Effector CD8-positive, alpha-beta T cell (primary cell): ENCODE data around the gene PPM1F.

Source experiments
- DNase-seq: peaks from one replicate; lab custom pipeline; 2025; lab: John Stamatoyannopoulos, UW

The PPM1F gene

DNA sequence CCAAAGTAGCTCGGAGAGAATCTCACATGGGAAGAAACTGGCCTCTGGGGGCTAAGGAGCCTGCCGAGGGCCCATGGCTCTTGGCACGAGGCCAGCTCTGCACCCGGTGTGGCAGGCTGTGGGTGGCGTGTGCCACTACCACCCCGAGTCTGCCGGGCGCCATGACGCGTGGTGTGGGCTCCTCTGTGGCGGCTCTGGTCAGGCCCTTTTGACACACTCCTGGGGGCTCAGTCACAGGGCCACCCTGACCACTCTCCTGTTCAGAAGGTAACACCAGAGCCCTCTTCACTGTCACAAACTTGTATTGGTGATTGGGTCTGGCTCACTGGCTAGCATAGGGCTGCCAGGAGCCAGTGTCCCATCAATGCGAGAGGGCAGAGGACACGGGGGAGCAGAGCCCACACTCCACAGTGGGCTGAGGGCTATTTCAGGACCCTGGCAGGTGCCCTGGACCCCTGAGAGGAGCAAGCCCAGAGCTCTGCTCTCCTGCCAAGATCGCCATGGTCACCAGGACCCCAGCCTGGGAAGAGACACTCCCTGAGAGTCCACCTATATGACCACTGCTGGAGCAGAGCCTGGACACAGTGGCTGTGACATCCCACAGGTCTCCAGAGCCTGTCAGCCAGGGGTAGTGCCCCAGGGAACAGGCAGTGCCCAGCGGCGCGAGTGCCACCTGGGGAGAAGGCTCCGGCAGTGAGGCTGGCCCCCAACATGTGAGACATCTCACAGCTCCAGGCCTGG is 8.6 kb upstream of the PPM1F start:
- DNase-seq = no peak

DNA sequence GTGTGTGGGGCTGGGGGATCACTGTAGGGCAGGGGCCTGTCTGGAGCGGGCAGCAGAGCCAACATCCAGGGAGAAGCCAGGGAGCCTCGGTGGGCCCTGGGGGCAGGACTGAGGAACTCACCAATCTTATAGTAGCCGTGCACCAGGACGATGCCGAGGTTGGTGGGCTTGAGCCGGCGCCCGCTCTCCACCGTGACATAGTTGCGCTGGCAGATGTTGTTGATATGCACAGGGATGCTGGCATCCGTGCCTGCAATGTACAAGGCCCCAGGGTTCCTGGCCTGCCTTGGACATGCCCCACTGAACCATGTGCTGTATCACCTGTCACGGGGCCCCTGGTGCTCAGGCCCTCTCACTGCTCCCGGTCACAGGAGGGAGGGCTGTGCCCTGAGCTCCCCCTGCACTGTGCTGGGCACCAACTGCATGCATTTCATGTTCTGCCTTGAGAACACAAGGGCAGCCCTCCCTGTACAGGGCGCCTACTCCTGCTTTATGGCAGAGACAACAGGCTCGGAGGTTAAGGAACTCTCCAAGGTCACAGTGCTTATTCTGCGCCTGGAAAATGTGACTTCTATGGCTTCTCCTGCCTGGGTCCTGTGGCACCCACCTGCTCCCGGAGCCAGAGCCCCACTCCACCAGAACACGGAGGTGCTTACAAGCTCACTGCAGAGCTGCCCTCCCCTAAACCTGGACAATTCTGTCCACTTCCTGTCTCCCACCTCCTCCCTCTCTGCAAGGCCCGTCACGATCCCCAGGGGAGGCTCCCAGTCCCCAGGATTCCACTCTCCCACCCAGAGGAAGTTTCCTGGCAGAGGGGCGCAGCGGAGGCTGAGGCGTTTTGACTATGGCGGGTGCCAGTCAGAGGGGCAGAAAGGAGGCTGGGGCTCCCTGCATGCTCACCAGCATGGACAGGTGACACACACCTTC is 7.8 kb upstream of the PPM1F start:
- no peak for DNase-seq

GRCh38 chr22:21959274-21960074 is 6.8 kb upstream of the PPM1F start:
- DNase-seq = no peak

- no peak for DNase-seq
These were observed 6.0 kb upstream of the PPM1F start for GRCh38 chr22:21958360-21959273.

DNA sequence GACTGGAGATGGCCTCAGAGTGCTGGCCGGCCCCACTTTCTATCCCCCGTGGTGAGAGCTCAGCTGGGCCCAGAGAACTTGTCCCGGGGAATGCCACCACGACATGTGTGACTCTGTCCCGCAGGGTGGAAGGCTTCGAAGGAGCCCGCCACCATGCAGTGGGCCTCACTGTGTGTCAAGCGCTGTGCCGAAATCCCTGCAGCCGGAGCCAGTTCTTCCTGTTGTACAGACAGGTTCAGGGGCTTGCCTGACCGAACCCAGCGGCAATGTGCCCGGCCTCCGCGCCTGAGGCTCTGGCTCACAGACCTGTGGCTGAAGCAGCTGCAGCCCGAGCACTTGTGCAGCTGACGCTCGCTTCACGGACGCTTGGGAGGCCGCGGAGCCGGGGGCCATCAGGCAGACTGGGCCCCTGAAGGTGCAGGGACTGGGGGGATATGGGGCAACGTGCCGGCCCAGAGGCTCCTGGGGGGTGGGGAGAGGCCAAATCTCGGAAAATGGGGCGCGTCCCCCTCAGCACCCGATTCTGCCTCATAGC is 650 bp downstream of the PPM1F start:
- no peak for DNase-seq

DNA sequence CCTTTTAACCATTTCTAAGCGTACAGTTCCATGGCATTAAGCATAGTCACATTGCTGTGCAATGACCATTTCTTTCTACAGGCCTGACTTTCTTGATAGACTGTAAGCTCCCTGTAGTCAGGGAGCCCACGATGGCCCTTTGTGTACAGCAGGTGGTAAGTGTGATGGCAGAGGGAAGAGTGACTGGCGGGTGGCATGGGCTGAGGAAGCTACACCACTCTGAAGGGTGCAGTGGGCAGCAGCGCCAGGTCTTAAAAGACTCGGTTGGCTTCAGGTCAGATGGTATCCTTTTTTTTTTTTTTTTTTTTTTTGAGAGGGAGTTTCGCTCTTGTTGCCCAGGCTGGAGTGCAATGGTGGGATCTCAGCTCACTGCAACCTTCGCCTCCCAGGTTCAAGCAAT is 1.6 kb downstream of the PPM1F start:
- DNase-seq = no peak

GRCh38 chr22:21949948-21950347 is 2.7 kb downstream of the PPM1F start:
- no peak for DNase-seq

- no peak for DNase-seq
These were observed 3.1 kb downstream of the PPM1F start for GRCh38 chr22:21949569-21949918.

DNA sequence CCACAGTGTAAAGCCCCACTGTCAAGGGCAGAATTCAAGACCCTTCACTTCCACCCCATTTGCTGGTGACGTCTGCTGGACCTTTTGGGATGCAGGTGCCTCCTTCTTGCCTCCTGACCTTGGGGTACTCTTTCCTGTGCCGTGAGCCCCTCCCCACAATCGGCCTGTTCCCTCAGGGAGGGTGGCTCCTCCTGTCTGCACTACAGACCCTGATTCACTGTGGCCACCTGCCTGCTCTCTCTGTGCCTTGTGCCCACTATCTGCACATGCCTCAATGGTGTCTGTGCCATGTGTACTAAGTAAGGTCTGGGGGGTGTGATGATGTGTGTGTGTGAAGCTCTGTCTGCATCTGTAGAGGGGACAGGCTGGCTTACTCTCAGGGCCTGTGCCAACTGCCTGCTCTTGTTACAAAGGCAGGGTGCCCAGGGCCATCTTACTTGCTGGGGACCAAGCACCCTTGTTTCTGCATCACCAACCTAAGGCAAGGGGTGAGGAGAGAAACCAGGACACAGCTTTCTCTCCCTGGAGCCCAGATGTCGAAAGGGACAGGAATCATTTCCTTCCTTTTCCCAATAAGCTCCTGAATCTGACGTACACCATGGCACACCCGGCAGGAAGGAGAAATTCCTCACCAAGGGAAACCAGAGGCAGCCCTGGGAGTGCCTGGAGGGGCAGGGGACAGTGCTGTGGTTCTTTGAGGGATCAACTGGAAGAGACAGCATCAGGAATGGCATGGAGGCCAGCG is 3.7 kb downstream of the PPM1F start:
- no peak for DNase-seq

GRCh38 chr22:21948390-21948789 is 4.3 kb downstream of the PPM1F start:
- no peak for DNase-seq

DNA sequence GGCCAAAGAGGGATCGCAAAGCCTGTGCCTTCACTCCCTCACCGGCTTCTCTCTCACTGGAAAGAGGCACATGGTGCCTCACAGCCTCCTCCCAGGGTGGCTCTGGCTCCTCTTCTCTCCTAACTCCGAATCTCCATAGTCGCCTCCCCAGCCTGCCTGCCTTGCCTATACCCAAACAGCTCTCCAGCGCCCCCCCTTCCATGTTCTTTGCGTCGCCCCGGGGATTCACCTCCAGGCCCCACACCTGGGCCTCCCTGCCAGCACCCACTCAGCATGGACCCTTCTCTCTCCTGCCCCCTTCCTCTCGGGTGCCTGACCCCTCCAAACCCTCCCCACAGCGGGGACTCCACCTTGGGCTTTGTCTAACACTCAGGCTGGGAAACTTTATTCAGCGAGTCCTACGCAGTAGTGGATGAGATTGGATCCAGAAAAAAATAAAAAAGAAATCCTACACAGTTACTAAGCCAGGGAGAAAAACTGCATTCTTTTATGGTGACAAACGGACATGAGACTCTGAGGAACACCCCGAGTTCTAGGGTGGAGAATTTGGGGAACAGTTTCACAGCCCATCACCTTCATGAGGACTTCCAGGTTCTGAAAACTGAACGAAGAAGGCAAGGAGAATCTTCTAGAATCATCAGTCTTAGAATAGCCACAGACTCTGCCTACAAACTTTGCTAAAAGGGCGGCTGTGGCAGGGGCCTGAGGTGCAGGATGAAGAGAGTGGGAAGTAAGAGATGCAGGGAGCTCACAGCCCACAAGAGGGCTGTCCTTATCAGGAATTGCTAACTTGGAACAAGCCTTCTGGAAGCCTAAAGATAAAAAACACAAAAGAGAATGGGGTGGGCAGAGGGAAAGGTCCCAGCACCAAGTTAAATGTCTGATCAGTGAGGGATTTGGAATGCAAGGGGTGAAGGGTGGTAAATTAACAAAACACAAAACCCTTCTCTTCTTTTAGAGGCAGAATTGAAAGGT is 5.3 kb downstream of the PPM1F start:
- no peak for DNase-seq

- DNase-seq = no peak
These were observed 6.3 kb downstream of the PPM1F start for GRCh38 chr22:21946262-21946925.

GRCh38 chr22:21945453-21946261 is 7.0 kb downstream of the PPM1F start:
- DNase-seq = no peak

- no peak for DNase-seq
These were observed 7.8 kb downstream of the PPM1F start for GRCh38 chr22:21944871-21945270.

GRCh38 chr22:21943571-21944448 is 8.8 kb downstream of the PPM1F start:
- no peak for DNase-seq
